H1 (cell line): ENCODE data around the gene ARID4A.
"Not testable (repeated sequence)": the region's sequence is repeated elsewhere in the genome, so short reads cannot be mapped to it uniquely, and the experiment has no call there.

Experiments used
- SUZ12 ChIP-seq: fragments of 200-600 bp; sonication (generic); IDR thresholded peaks from 2 replicates; pipeline ENCODE4 v1.6.1; 2012; ENCODE audit warnings: mild to moderate bottlenecking, inconsistent platforms, low read length, moderate library complexity, mixed read lengths
- TF ChIP-seq, protein P1 (sequence below), 3 experiments: IDR thresholded peaks; 1 replicate in 2 of 3; 2 replicates in 1 of 3; pipeline versions ENCODE4 v1.5.1 to v1.6.1; 2011; ENCODE audit warnings: low read length in 3 of 3, mild to moderate bottlenecking in 3 of 3, inconsistent platforms in 2 of 3, low read depth in 1 of 3, moderate library complexity in 1 of 3; ENCODE audit not compliant: insufficient read depth in 1 of 3; ENCODE audit errors: control extremely low read depth in 1 of 3

DNA sequence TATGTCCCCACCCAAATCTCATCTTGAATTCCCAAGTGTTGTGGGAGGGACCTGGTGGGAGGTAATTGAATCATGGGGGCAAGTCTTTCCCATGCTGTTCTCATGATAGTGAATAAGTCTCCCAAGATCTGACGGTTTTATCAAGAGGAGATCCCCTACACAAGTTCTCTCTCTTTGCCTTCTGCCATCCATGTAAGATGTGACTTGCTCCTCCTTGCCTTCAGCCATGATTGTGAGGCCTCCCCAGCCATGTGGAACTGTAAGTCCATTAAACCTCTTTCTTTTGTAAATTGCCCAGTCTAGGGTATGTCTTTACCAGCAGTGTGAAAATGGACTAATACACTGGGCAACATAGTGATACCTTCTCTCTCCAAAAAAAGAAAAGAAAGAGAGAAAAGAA, 118.6 kb downstream of the ARID4A start:
- TF ChIP-seq, protein P1, sequence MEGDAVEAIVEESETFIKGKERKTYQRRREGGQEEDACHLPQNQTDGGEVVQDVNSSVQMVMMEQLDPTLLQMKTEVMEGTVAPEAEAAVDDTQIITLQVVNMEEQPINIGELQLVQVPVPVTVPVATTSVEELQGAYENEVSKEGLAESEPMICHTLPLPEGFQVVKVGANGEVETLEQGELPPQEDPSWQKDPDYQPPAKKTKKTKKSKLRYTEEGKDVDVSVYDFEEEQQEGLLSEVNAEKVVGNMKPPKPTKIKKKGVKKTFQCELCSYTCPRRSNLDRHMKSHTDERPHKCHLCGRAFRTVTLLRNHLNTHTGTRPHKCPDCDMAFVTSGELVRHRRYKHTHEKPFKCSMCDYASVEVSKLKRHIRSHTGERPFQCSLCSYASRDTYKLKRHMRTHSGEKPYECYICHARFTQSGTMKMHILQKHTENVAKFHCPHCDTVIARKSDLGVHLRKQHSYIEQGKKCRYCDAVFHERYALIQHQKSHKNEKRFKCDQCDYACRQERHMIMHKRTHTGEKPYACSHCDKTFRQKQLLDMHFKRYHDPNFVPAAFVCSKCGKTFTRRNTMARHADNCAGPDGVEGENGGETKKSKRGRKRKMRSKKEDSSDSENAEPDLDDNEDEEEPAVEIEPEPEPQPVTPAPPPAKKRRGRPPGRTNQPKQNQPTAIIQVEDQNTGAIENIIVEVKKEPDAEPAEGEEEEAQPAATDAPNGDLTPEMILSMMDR (IDR thresholded peaks at IDR 0.05; ENCODE audit: control extremely low read depth in 1 of 3, insufficient read depth in 1 of 3, low read depth in 1 of 3, low read length in 3 of 3), result not testable (repeated sequence)
- TF ChIP-seq SUZ12, result not testable (repeated sequence)
